VCaP (cell line): ENCODE data around the gene UBAP2.

Experiments used
- H3K27ac ChIP-seq: fragments of 450-650 bp; 2 replicates; pipeline ENCODE4 v1.5.1; 2017
- TF ChIP-seq, protein P1 (sequence below): fragments of 450-650 bp; conservative IDR thresholded peaks from 2 replicates; pipeline ENCODE4 v1.5.1; 2017; ENCODE audit warnings: mild to moderate bottlenecking, moderate library complexity

The UBAP2 gene

GRCh38 chr9:33939924-33940874 is 108.5 kb downstream of the UBAP2 start:
- H3K27ac ChIP-seq = peak overlapping the region; percentile 53
- TF ChIP-seq, protein P1, sequence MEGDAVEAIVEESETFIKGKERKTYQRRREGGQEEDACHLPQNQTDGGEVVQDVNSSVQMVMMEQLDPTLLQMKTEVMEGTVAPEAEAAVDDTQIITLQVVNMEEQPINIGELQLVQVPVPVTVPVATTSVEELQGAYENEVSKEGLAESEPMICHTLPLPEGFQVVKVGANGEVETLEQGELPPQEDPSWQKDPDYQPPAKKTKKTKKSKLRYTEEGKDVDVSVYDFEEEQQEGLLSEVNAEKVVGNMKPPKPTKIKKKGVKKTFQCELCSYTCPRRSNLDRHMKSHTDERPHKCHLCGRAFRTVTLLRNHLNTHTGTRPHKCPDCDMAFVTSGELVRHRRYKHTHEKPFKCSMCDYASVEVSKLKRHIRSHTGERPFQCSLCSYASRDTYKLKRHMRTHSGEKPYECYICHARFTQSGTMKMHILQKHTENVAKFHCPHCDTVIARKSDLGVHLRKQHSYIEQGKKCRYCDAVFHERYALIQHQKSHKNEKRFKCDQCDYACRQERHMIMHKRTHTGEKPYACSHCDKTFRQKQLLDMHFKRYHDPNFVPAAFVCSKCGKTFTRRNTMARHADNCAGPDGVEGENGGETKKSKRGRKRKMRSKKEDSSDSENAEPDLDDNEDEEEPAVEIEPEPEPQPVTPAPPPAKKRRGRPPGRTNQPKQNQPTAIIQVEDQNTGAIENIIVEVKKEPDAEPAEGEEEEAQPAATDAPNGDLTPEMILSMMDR = no peak

- TF ChIP-seq, protein P1 = no peak
- H3K27ac ChIP-seq = no peak overlapping the region
Measured at GRCh38 chr9:33934188-33934878, 114.4 kb downstream of the UBAP2 start.

DNA sequence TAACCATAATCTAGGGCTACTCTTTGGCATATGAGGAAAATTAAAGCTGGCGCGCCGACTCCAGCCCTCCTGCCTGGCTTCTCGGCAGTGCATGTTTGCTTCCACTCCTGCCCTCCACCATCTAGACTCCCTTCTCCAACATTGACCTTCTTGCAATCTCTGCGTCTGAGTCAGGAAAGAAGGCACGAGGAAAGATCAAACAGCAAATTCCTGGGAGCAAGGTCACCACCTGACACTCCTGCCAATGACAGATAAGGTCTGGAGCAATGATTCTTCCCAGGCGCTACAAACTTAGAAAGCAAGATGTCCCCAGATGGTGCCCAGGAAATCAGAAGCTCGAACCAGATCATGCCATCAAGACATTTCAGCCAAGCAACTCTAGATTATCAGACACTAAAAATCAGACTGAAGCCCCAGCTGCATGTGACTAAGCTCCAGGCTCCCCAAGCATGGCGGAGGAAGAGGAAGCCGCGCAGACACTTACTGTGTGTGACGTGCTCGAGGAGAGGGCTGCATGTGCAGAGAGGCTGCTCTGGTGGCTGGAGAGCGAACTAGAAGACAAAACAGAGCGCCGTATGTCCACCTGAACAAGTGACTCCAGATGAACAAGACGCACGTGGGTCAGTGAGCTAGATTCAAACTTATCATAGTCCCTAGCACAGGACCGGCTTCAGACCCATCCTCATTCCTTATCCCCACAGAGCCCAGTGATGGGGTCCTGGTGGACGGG is 116.4 kb downstream of the UBAP2 start:
- TF ChIP-seq, protein P1 = no peak
- no peak overlapping the region for H3K27ac ChIP-seq

DNA sequence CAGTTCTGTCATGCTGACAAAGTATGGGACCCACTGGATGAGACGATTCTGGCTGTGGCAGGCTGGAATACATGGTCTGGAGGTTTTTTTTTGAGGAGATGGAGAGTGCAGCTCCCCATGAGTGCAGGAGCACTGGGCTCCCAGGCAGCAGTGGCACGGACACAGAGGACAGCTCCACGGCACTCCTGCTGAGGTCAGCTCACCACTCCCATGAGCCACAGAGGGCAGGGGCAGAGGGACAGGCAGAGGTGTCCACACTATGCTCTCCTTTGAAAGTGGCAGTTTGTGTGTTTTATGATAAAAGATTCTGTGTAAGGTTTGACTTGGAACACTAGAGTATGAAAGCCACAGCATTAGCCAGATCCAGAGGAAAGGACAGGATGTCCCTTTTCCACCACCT is 117.4 kb downstream of the UBAP2 start:
- no peak overlapping the region for H3K27ac ChIP-seq

GRCh38 chr9:33927694-33928093 is 121.0 kb downstream of the UBAP2 start:
- H3K27ac ChIP-seq = 0 out of 2 replicates have a peak overlapping the region, but pooled peaks have one; percentile 46
- TF ChIP-seq, protein P1 = no peak

More for the DNA sequence above, 117.4 kb downstream of the UBAP2 start:
- TF ChIP-seq, protein P1 = no peak

- H3K27ac ChIP-seq = peak overlapping the region; percentile 46
- TF ChIP-seq, protein P1 = no peak
Measured at GRCh38 chr9:33926746-33927485, 121.8 kb downstream of the UBAP2 start.
